DMS79 treated with DMSO at 0.1 percent for 48 hours (cell line): ENCODE results near the gene AIFM1.
"Not testable (repeated sequence)": the region's sequence is repeated elsewhere in the genome, so short reads cannot be mapped to it uniquely, and the experiment has no call there.

Experiments
- DNase-seq: peaks from one replicate; lab custom pipeline; 2025; lab: John Stamatoyannopoulos, UW

AIFM1 gene

GRCh38 chrX:130118441-130119311, 47.0 kb downstream of the AIFM1 start:
- no peak for DNase-seq

GRCh38 chrX:130117166-130117565, 48.5 kb downstream of the AIFM1 start:
- no peak for DNase-seq

GRCh38 chrX:130115119-130115885, 50.3 kb downstream of the AIFM1 start:
- not testable (repeated sequence) for DNase-seq

- DNase-seq, result no peak
Observed at GRCh38 chrX:130114141-130114588, 51.5 kb downstream of the AIFM1 start.

GRCh38 chrX:130111220-130112154, 54.2 kb downstream of the AIFM1 start:
- DNase-seq, result peak; percentile 55

GRCh38 chrX:130110379-130111219, 55.0 kb downstream of the AIFM1 start, which contains the start of gene ELF4:
TSS of gene ELF4 (minus strand) at chrX:130110497. CDS start at chrX:130081330, 29,167 bp downstream.
- peak; percentile 17 for DNase-seq

GRCh38 chrX:130109429-130110378, 55.9 kb downstream of the AIFM1 start:
- DNase-seq, result no peak

DNA sequence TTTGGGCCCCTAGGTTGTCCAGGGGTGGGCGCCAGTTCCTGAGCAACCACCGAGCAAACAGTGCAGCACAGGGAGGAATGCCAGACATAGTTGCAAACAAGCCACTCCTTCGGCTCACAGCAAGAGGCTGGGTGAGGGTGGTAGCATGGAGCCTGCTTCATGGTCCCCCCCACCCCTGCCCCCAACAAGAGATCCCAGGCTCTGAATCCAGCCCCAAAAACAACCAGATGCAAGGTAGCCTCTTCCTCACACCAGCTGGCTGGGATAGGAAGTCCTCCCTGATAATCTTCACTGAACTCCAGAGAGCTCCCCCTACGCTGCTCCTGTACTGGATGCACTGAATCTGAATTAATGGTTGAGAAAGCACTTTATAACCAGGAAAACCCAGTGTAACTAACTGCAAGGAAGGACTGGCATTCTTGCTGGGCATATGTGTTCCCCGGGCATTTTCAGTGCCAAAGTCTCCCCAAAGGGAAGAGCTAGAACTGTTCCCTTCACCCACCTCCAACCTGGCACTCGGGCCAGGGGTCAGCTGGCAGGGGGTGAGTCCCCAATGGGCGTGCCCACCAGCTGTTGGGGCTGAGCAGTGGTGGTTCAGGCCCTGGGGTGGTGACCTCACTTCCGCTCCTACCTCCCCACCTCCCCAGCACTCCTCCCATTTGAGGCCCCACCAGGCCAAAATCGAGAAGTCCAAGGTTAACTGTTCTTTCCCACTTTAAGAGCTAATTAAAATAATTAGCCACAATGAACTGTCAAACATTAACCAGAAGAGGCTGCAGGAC, 56.8 kb downstream of the AIFM1 start:
- DNase-seq, result peak; percentile 1

DNA sequence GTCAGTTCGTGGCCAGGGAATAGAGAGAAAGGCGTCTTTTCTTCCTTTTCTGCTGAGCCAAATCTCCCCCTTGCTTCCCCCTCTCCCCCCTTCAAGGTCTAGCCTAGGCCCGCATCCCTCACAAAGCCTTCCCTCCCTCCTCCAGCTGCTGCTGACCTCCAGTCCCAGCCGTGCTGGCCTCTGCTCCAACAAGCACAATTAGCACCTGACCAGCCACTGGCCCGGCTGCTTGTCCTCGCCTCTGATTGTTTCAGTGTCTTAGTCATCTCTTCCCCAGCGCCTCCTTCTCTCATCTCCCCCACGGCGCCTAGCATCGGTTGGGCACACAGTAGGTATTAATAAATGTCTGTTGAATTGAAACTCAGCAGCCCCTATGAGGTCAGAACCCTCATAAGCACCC, 59.6 kb downstream of the AIFM1 start:
- no peak for DNase-seq

DNA sequence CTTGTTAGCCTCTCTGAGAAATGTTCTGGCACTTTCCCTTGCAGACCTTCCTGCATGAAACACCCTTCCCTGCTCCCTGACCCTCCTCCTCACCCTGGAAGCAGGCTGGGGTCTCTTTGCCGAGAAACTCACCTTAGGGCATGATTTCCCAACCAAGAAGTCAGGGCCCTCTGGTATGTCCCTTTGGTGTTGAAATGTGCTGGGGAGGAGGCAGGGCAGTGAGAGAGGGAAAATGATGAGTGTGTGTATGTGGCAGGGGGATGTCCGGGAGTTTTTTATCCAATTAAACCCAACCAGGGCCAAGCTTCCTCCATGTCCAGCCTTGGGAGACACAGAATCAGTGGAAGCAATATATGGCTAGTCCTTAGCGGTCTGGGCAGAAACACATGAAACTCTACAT, 60.4 kb downstream of the AIFM1 start:
- no peak for DNase-seq

GRCh38 chrX:130103605-130104004, 62.0 kb downstream of the AIFM1 start:
- DNase-seq, result no peak

DNA sequence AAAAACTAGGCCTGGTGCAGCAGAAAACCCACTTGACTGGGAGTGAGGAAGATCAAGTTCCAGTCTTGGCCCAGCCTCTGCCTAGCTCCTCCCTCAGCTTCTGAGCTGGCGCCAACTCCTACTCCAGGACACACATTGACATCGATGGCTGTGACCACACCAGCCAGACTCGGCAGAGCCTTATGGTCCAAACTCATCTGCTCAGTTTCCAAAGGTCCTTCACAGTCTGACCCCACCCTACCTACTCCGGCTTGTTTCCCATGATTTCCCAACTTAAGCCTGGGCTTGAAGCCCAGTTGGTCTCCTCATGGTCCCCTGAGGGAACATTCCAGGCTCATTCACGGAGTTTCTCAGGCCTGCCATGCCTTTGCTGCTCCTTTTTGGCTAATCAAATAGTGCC, 65.5 kb downstream of the AIFM1 start:
- peak; percentile 47 for DNase-seq

GRCh38 chrX:130098210-130098552, 67.5 kb downstream of the AIFM1 start:
- peak; percentile 72 for DNase-seq

GRCh38 chrX:130097507-130098209, 68.0 kb downstream of the AIFM1 start:
- peak; percentile 44 for DNase-seq

DNA sequence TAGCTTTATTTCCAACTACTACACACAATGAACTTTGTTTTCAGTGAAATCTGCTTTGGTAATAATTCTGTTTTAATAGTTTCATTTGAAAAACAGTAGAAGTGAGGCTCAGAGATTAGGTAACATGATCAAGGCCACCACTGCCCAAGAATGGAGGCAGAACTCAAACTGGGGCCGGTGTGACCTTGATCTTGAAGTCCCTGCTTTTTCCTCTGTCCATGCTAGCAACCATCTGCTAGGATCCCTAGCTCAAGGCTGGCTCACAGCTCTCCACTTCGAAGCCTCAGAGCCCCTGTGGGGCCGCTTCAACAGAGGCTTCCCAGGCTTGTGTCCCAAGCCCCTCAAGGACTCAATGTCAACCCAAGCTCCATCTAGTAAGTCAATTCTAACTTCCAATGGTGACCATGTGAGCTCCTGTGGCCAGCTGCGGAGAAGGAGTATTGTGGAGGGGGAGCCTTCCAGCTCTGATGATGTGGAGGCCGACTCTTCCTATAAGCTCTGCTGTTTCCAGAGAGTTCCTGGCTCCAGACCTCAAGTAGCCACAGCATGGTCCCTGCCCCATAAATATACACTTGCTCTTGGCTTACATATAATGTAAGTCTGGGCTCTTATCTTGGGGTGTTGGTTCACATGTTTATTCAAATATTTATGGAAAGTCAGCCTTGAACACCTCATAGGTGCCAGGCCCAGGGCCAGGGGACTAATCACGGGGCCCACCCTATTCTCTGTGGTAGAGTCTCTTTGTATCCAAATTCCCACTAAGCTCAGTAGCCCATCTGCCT, 70.2 kb downstream of the AIFM1 start:
- no peak for DNase-seq

- DNase-seq, result peak; percentile 50
Observed at GRCh38 chrX:130094696-130095095, 70.9 kb downstream of the AIFM1 start.

- DNase-seq, result no peak
Observed at GRCh38 chrX:130093271-130093670, 72.4 kb downstream of the AIFM1 start.
